Measurements from ENCODE around the gene ZNF117. TPM values are rescaled to one million over a fixed set of nuclear protein-coding genes. Genes with fewer than 3 reads are reported as not detected.

Gene ZNF117
- total and polyA plus RNA-seq, 2 experiments from 2014 or later = 5.4 to 10.0 TPM

DNA sequence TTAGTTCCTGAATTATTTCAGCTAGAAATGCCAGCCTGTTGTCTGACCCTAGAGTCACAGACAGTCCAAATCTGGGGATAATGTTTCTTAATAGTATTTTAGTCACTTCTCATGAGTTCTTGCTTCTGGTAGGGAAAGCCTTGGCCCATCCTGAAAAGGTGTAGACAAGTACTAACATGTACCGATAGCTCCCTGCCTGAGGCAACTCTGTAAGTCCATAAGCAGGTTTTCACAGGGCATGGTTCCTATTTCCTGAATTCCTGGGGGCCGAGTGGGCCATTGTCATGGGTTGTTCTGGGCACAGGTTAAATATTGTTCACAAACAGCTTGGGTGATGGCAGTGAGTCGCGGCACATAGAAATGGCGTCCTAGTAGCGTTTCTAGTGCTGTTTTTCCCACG lies 3.1 kb upstream of the ZNF117 start:
- TF ChIP-seq, protein P1, sequence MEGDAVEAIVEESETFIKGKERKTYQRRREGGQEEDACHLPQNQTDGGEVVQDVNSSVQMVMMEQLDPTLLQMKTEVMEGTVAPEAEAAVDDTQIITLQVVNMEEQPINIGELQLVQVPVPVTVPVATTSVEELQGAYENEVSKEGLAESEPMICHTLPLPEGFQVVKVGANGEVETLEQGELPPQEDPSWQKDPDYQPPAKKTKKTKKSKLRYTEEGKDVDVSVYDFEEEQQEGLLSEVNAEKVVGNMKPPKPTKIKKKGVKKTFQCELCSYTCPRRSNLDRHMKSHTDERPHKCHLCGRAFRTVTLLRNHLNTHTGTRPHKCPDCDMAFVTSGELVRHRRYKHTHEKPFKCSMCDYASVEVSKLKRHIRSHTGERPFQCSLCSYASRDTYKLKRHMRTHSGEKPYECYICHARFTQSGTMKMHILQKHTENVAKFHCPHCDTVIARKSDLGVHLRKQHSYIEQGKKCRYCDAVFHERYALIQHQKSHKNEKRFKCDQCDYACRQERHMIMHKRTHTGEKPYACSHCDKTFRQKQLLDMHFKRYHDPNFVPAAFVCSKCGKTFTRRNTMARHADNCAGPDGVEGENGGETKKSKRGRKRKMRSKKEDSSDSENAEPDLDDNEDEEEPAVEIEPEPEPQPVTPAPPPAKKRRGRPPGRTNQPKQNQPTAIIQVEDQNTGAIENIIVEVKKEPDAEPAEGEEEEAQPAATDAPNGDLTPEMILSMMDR (IDR thresholded peaks at IDR 0.05; ENCODE audit: low read depth, low read length) = no peak
- Histone ChIP-seq H3K4me1 (ENCODE audit: low read depth) (no peaks in the 10 kb centered on the region), H3K27ac (no peak overlapping the region), H3K4me3 (no peak overlapping the region), H3K27me3 (no peaks in the 10 kb centered on the region), H3K9me3 (ENCODE audit: low read depth) (no peaks in the 10 kb centered on the region), H3K36me3 (peaks cover 9% of the 10 kb centered on the region)
- DNase-seq (ENCODE audit: low read depth in 1 of 2, low spot score in 1 of 2) = no peak

DNA sequence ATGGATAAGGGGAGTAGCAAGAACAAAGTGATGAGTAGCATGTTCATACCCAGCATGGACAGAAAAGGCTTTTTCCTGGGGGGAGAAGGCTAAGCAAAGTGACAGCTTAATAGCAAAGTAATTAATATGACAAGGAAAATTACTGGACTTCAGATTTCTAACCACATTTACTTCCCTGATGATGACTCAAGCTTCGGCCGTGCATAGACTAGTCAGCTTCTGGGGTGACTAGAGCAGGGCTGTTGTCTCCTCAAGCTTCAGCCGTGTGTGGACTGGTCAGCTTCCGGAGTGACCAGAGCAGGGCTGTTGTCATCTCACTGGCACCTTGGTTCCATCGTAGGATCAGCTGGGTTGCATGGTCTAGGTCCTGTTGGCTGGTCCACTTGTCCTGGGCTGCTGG lies 2.1 kb upstream of the ZNF117 start:
- Histone ChIP-seq H3K36me3 (peaks cover 9% of the 10 kb centered on the region), H3K4me3 (no peak overlapping the region), H3K27me3 (no peaks in the 10 kb centered on the region), H3K4me1 (ENCODE audit: low read depth) (no peaks in the 10 kb centered on the region), H3K27ac (no peak overlapping the region), H3K9me3 (ENCODE audit: low read depth) (no peaks in the 10 kb centered on the region)
- no peak for DNase-seq (ENCODE audit: low read depth in 1 of 2, low spot score in 1 of 2)
- TF ChIP-seq, protein P1 (IDR thresholded peaks at IDR 0.05; ENCODE audit: low read depth, low read length) = no peak

DNA sequence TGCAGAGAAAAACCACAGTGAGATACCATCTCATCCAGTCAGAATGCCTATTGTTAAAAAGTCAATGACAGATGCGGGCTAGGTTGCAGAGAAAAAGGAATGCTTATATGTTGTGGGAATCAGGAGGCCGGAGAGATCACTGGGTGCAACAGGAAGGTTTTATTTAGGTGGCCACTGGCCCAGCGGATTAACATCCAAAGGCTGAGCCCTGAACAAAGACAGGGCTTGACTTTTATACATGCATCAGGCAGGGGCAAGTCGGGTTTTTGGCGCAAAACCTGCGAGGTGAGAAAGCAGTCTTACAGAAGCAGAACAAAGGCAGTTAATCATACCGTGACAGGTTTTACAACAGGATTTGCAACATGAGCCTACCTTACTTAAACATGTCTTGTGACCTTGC lies 620 bp downstream of the ZNF117 start:
- no peak for DNase-seq (ENCODE audit: low read depth in 1 of 2, low spot score in 1 of 2)
- Histone ChIP-seq H3K9me3 (ENCODE audit: low read depth) (no peaks in the 10 kb centered on the region), H3K36me3 (peaks cover 9% of the 10 kb centered on the region), H3K4me3 (no peak overlapping the region), H3K4me1 (ENCODE audit: low read depth) (no peaks in the 10 kb centered on the region), H3K27ac (no peak overlapping the region), H3K27me3 (no peaks in the 10 kb centered on the region)
- TF ChIP-seq, protein P1 (IDR thresholded peaks at IDR 0.05; ENCODE audit: low read depth, low read length) = no peak

DNA sequence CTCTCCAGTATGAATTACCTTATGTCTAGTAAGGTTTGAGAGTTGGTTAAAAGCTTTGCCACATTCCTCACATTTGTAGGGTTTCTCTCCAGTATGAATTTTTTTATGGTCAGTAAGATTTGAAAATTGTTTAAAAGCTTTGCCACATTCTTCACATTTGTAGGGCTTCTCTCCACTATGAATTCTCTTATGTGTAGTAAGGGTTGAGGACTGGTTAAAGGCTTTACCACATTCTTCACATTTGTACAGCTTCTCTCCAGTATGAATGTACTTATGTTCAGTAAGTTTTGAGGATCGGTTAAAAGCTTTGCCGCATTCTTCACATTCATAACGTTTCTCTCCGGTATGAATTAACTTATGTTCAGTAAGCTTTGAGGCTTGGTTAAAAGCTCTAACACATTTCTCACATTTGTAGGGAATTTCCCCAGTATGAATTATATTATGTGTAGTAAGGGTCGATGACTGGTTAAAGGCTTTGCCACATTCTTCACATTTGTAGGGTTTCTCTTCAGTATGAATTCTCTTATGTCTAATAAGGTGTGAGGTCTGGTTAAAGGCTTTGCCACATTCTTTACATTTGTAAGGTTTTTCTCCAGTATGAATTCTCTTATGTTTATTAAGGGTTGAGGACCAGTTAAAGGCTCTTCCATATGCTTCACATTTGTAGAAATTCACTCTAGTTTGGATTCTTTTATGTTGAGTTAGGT lies 12.2 kb downstream of the ZNF117 start:
- Histone ChIP-seq H3K36me3 (peaks cover 32% of the 10 kb centered on the region), H3K4me1 (ENCODE audit: low read depth) (no peaks in the 10 kb centered on the region)

DNA sequence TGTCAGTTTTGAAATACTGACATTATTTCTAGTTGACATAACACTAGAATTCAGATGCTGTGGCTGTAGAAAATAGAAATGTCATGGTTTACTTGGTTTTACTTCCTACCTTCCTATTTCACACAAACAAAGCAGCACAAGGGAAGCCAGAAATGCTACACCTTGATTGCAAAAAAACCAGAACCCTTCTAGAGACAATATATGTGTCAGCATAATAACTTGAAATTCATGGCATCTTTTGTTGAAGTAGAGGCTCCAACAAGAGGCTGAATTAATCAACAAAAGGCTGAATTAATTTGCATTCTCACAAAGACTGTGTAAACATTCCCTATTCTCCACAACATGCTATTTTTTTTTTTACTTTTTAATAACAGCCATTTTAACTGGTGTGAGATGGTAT lies 25.2 kb downstream of the ZNF117 start:
- no peaks in the 10 kb centered on the region for H3K9me3 ChIP-seq (ENCODE audit: low read depth)
- no peak for DNase-seq (ENCODE audit: low read depth in 1 of 2, low spot score in 1 of 2)
- no peak overlapping the region for H3K4me3 ChIP-seq
- TF ChIP-seq, protein P1 (IDR thresholded peaks at IDR 0.05; ENCODE audit: low read depth, low read length) = no peak
- no peaks in the 10 kb centered on the region for H3K4me1 ChIP-seq (ENCODE audit: low read depth)
- H3K27ac ChIP-seq = no peak overlapping the region
- H3K27me3 ChIP-seq = no peaks in the 10 kb centered on the region
- H3K36me3 ChIP-seq = no peaks in the 10 kb centered on the region

More for the DNA sequence above, 12.2 kb downstream of the ZNF117 start:
- TF ChIP-seq, protein P1 (IDR thresholded peaks at IDR 0.05; ENCODE audit: low read depth, low read length) = no peak
- H3K4me3 ChIP-seq = no peak overlapping the region
- H3K9me3 ChIP-seq (ENCODE audit: low read depth) = peaks cover 4% of the 10 kb centered on the region
- no peak overlapping the region for H3K27ac ChIP-seq
- DNase-seq (ENCODE audit: low read depth in 1 of 2, low spot score in 1 of 2) = no peak
- H3K27me3 ChIP-seq = no peaks in the 10 kb centered on the region
